Activated CD8-positive, alpha-beta memory T cell treated with anti-CD3 and anti-CD28 coated beads, Interleukin-2, amount 50 U/mL, for 24 hours (primary cell): Measurements from ENCODE around the gene HELZ2.
"Not testable (repeated sequence)": the region's sequence is repeated elsewhere in the genome, so short reads cannot be mapped to it uniquely, and the experiment has no call there.

ENCODE experiments used
- DNase-seq: peaks from one replicate; pipeline ENCODE4 v3.0.0-alpha.2; 2020; ENCODE audit errors: extremely low read depth

The HELZ2 gene, protein sequence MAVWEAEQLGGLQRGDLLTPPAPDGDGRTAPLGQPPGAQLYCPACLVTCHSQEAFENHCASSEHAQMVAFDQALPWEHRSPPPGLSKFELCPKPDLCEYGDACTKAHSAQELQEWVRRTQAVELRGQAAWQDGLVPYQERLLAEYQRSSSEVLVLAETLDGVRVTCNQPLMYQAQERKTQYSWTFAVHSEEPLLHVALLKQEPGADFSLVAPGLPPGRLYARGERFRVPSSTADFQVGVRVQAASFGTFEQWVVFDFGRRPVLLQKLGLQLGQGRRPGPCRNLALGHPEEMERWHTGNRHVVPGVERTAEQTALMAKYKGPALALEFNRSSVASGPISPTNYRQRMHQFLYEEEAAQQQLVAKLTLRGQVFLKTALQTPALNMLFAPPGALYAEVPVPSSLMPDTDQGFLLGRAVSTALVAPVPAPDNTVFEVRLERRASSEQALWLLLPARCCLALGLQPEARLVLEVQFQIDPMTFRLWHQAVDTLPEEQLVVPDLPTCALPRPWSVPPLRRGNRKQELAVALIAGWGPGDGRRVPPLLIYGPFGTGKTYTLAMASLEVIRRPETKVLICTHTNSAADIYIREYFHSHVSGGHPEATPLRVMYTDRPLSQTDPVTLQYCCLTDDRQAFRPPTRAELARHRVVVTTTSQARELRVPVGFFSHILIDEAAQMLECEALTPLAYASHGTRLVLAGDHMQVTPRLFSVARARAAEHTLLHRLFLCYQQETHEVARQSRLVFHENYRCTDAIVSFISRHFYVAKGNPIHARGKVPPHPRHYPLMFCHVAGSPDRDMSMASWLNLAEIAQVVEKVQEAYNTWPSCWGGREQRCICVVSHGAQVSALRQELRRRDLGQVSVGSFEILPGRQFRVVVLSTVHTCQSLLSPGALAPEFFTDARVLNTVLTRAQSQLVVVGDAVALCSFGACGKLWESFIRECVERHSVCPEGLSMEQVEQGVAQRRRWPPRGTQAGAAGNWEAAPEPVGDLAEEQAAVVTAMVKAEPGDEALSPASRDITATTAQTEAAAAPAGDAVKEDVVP (N-terminal part only)

DNA sequence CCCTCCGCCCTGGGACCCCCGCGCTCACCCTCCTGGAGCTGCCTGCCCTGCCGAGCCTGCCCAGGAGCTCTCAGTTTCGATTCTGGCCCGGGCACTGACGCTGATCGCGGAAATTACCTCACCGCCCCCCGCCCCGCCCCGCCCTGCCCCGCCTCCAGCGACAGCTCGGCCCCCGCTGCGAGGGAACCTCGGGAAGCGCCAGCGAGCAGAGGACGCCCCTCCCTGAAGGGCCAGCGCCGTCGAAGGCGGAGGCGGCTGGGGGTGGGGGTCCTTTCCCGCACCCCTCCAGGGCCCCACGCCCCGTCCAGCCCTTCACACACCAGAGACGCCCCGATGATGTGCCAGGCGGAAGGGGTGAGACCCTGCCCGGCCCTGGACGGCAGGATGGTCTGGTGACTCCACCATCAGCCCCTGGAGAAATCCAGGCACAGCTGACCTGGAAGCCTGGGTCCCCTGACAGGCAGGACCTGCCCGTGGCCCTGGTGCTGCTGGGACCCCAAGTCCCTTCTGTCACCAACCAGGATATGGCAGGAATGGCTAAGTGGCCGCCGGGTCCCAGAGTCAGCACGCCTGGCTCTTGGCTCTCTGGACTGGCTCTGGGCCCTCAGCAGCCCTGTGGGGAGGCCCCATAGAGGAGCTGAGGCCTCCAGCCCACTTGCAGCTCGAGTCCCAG lies at the start of gene HELZ2:
Gene HELZ2 (minus strand): TSS at position 84 of the 673 bp plus-strand sequence. CDS start 1,854 bp downstream, outside the sequence.
- no peak for DNase-seq

DNA sequence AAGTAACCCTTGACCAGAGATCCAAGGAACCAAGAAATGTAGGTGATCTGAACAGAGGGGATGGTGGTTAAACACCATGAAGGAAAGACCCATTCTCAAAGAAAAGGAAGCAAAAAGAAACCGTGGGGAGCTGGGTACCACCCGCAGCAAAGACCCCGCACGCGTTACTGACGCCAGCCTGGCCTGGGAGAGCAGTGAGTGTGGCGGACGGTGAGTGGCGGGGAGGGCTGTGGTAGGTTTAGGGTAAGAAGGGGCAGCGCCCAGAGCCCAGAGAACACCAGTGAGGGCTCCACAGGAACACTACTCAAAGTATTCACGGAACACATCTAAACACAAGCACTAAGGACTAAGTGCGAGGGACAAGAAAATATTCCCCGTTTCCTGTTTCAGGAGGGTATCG lies 48.7 kb upstream of the HELZ2 start:
- DNase-seq: no peak

DNA sequence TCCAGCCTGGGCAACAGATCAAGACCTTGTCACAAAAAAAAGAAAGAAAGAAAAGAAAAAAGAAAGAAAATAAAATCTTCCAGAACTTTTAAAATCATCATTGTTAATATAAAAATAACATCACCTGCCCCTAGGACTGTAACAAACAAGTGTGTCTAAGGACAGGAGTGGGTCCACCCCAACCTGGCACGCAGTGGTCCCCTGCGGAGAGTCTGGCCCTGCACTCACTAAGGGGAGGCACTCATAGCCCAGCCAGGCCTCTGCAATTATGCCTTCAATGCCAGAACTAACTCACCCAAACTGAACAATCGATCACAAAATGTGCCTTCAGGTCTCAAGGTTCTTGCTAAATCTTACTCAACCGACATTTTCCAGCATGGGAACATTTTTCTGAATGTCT lies 48.1 kb upstream of the HELZ2 start:
- no peak for DNase-seq

DNA sequence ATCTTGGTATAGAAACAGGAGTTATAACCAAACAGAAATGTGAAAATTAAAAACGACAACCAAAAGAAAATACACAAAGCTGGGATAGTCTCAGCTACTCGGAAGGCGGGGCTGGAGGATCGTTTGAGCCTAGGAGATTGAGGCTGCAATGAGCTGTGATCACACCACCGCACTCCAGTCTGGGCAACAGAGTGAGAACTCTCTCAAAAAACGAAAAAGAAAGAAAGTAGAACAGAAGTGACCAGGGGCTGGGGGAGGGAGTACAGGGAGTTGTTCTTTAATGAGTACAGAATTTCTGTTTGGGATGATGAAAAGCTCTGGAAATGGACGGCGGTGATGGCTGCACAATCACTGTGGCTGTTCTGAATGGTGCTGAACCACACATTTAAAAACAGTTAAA lies 47.0 kb upstream of the HELZ2 start:
- no peak for DNase-seq

DNA sequence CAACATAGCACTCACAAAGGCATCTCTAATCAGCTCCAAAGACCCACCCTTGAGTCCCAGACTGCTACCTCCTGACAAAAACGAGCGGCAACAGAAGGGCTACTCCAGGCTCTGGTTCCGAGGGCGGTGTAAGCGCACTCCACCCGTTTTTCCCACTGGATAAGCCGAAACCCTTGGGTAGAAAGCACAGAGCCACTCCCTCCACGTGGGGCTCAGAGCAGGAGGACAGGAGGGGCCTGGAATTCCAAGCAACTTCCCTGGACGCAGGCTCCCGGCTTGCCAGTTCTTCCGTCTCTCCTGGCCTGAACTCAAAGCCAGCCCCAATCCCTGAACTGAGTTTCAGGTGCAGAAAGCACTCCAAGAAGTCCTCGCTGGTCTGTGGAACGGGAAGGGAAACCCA lies 45.5 kb upstream of the HELZ2 start:
- DNase-seq: no peak

DNA sequence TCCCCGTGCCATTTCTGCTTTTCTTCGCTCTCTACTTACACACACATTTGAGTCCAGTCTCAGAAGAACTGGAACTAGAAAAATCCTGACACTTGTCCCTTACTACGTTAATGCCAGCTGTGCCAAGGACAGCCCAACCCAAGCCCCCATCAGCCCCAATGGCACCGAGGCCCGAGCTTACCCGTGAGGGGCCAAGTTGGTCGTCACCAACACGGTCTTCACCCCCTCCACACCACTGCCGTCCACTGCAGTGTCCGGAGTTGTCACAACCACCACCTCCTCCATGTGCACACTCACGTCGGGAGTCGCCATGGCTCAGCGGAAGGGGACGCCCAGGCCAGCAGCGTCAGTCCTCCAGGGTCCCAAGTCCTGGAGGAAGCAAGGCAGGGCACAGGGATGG lies 45.0 kb upstream of the HELZ2 start:
- DNase-seq: no peak

DNA sequence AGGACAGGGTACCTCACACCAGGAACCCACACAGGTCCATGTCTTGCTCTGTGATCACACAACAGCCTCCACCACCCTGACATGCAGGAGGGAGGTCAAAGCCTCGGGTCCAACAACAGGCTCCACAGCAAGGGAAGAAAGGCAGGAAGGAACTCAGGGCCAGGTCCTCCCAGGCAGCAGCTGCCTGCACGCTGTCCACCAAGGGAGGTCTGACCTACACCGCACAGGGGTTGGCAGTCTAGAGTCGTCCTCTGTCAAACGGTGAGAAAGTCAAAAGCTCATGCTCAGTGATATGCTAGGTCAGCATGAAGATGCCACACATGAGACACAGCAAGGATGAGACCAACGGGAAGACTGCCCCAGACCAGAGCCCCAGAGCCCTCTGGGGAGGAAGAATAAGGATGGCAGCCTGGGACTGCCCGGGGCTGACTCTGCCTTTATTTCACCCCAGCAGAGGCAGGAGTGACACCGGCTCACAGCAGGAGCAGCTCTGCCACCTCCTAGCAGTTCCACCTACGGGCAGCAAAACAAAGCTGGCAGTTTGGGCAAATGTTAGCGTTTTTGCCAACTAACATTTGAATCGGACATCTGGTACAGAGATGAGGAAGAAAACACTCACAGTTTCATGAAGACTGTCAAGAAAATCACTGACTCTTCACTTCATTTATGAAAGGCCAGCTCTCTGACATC lies 44.4 kb upstream of the HELZ2 start:
- no peak for DNase-seq

DNA sequence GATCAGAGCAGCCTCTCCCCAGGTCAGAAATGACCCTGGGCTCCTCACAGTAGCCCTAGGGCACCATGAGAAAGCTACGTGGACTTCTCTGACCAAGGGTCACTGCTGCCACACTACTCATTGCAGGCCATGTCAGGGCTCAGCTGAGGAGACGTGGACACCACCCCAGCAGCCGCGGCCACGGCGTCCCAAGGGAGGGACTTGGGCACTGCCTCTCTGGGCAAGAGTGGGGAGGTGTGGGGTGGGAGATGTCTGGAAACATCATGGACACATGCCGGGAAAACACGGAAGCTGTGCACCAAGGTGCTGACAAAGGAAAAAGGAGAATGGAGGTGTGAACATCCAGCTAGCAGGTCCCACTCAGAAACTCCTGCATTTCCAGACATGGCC lies 43.8 kb upstream of the HELZ2 start:
- no peak for DNase-seq

DNA sequence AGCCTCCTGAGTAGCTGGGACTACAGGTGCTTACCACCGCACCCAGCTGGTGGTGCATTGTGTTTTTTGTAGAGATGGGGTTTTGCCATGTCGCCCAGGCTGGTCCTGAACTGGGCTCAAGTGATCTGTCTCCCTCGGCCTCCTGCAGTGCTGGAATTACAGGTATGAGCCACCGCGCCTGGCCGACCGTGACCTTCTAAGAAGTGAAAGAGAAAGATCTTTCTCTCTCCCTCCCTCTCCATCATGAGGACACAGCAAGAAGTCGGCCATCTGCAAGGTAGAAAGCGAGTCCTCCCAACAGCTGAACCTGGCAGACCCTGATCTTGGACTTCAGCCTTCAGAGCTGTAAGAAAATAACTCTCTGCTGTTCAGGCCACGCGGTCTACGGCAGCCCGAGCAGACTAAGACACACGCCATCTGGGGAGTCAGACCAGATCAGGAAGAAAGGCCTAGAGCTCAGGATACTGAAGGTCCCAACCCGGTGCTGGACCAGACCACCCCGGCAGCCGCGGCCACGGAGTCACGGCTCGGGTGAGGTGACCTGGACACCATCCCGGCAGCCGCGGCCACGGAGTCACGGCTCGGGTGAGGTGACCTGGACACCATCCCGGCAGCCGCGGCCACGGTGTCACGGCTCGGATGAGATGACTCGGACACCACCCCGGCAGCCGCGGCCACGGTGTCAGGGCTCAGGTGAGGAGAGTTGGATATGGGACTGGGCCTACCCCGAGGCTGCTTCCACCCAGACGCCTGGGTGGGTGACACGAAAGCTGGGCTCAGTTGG lies 43.2 kb upstream of the HELZ2 start:
- DNase-seq: no peak

DNA sequence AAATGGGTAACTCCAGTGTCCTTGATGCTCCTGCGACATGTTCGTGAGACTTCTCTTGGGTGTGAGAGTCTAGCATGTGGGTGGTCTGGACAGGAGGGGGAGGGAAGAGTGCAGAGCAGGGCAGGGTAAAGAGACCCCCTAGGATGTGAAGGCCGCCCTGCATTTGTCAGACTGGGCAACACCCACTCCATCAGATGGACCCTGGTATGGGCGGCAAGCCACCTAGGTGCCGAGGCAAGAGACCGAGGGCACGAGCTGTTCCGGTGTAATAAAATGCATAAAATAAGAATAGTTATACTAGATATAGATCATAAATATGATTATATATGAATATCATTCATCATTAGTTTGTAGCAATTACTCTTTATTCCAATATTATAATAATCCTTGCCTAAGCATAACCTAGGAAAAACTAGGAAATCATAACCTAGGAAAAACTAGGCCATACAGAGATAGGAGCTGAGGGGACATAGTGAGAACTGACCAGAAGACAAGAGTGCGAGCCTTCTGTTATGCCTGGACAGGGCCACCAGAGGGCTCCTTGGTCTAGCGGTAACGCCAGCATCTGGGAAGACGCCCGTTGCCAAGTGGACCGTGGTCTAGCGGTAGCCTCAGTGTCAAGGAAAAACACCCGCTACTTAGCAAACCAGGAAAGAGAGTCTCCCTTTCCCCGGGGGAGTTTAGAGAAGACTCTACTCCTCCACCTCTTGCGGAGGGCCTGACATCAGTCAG lies 40.0 kb upstream of the HELZ2 start:
- DNase-seq: not testable (repeated sequence)

DNA sequence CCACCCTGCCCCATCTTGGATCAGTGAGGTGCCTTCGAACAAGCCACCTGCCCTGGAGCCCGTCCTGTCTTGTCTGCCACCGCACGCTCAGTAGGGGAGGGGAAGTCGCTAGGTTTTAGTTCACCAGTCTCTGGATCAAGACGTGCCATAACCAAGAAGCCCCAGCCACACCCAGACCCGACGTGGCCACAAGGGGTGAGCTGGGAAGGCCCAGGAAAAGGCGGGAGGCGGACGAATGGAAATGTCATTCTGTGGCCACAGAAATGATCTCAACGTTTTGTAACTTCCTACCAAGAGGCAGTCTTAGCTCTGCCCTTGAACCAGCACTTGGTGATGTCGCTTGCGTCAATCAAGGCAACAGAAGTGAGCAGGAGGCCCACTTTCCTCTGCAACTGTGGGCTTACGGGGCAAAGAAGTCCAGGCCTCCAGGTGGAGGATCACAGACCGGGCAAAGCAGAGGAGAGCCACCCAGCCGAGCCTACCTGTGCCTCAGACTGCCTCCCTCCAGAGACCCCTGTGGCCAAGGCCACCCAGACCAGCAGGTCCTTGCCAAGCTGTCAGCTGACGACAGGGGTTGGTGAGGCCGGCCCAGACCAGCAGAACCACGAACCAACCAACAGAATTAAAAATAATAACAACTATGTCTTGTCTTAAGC lies 38.4 kb upstream of the HELZ2 start:
- DNase-seq: no peak

DNA sequence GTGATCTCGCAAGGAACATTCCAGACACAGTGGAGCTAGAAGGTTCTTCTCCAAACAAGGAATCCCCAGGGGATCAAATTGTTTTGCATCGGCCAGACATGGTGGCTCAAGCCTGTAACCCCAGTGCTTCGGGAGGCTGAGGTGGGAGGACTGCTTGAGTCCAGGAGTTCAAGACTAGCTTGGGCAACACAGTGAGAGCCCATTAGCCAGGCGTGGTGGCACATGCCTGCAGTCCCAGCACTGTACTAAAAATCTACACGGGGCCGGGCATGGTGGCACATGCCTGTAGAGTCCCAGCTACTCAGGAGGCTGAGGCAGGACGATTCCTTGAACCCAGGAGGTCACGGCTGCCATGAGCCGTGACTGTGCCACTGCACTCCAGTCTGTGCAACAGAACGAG lies 37.6 kb upstream of the HELZ2 start:
- no peak for DNase-seq

DNA sequence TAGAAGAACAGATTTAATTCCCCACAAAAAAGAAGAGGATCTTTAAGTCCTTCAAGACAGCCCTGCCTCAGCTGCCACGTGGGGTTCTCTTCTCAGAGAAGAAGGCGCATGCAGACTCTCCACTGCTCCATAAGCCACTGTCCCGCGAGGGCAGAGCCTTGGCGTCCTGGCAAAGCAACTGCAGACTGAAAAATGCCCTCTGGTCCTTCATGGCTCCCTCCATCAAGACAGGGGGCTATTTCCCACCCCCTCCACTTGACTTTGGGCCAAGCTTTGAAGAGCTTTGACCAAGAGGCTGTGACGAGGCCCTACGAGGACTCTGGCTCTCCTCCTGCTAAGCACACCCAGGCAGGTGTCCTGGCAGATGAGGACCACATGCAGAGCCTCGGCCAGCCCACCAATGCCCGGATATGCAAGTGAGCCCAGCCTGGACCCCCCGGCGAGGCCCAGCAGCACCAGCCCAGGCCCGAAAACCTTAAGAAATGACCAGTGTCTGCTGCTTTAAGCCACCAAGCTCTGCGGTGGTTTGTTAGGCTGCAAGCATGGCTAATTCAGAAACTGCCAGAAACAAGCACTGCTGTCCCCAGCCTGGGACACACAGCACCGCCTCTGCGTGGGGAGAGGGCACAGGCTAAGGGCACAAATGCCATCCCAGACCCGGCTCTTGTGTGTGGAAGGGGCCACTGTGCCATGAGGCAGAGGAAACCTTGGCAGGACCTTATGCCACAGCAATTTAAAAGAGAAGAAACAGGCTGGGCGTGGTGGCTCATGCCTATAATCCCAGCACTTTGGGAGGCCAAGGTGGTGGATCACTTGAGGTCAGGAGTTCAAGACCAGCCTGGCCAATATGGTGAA lies 36.8 kb upstream of the HELZ2 start:
- no peak for DNase-seq

DNA sequence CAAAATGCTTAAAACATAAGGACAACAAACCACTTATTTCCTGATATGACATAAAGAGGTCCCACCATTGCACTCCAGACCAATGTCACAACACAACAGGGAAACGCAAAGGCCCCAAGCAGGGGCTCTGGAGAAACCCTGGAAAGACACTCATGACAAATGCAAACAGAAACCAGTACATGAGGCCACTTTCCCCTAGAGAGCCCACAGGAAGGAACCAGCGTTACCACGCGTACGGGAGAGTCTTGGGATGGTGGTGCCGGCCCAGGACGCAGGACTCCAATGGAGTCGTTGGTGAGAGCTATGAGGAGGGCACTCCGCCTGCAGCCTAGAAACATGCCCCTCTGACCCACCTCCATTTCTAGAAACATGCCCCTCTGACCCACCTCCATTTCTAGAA lies 32.6 kb upstream of the HELZ2 start:
- no peak for DNase-seq

DNA sequence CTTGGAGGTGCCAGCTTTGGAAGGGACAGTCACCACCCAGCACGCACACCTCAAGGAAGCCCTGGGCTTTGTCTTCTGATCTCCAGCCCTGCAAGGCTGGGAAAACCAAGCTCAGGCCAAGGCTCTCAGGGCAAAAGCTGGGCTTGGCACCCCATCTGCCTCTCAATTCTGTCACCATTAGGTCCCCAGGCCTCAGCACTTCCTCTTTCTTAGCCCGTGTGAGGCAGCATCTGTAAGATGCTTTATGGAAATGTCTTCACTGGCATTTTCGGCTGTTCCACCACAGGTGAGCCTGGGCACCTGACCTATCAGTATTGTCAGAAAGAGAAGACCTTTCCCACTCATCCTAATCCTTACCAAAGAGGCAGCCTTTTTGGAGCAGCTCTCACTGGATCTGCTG lies 28.3 kb upstream of the HELZ2 start:
- no peak for DNase-seq

DNA sequence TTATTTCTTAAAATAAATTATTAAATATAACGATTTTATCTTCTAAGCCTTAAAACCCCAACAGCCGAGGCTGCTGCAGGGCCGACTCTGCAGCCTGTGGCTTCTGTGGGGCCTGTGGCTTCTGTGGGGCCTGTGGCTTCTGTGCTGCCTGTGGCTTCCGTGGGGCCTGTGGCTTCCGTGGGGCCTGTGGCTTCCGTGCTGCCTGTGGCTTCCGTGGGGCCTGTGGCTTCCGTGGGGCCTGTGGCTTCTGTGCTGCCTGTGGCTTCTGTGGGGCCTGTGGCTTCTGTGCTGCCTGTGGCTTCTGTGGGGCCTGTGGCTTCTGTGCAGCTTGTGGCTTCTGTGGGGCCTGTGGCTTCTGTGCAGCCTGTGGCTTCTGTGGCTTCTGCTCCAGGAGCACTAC lies 27.6 kb upstream of the HELZ2 start:
- not testable (repeated sequence) for DNase-seq

DNA sequence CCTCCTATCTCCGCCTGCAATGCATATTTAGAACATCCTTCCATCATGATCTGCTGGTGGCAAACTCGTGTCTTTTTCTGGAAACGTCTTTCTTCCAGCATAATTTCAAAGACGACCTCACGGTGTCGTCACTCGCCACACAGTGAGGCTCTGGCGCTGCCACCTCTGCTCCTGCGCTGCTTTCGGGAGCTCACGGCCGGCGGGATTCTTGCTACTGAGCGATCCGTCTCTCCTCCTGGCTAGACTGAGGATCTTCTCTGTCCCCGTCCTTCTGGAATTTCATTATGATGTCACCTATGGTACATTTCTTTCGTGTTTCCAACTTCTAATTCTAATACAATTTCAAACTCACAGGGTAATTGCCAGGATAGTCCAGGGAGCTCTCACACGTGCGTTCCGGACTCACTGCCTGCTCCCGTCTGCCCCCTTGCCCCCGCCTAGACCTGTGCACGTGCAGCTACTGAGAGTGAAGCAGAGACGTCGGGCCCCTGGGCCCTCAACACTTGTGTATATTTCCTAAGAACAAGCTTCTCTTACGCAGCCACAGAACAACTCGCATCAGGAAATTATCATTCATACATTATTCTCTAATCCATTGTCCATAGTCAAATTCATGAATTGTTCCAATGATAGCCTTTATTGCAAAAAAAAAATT lies 25.5 kb upstream of the HELZ2 start:
- no peak for DNase-seq
